ENCODE data around the gene PODNL1. TPM values are rescaled to one million over a fixed set of nuclear protein-coding genes. Genes with fewer than 3 reads are reported as not detected.

Gene PODNL1
- total RNA-seq, 1 experiment from 2014 or later = 6.4 TPM

DNA sequence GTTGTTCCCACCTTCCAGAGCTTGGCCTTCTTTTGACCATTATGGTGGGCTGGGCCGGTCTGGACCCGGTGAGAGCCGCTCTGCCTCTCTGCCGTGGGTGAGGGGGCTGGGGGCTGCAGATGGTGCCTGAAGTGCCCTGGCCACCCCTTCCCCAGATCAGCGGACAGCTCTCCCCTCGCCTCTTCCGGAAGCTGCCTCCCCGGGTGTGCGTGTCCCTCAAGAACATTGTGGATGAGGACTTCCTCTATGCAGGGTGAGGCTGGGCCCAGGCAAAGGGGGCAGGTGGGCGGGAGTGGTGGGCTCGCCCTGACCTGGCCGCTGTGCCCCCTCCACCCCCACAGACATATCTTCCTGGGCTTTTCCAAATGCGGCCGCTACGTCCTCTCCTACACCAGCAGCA is 16.0 kb upstream of the PODNL1 start:
- H3F3A ChIP-seq (ENCODE audit: insufficient read depth, low read depth) = no peaks in the 10 kb centered on the region
- 0 out of 2 replicates have a peak, but pooled peaks cover 4% of the 10 kb centered on the region for H3K36me3 ChIP-seq (ENCODE audit: low read depth)
- peaks cover 8% of the 10 kb centered on the region for H4K20me1 ChIP-seq (ENCODE audit: insufficient read depth)
- H3K4me1 ChIP-seq (replicated peaks; ENCODE audit: insufficient read depth) = peaks cover 6% of the 10 kb centered on the region
- H3K27ac ChIP-seq = no peak overlapping the region
- peaks cover 18% of the 10 kb centered on the region for H3K79me2 ChIP-seq (ENCODE audit: low read depth)
- ChIA-PET POLR2A (ENCODE audit: unreplicated experiment) (no interaction called here), CTCF (no interaction called here)
- TF ChIP-seq EZH2 (IDR thresholded peaks at IDR 0.05; ENCODE audit: low read depth) = no peak
- TF ChIP-seq, protein P1, sequence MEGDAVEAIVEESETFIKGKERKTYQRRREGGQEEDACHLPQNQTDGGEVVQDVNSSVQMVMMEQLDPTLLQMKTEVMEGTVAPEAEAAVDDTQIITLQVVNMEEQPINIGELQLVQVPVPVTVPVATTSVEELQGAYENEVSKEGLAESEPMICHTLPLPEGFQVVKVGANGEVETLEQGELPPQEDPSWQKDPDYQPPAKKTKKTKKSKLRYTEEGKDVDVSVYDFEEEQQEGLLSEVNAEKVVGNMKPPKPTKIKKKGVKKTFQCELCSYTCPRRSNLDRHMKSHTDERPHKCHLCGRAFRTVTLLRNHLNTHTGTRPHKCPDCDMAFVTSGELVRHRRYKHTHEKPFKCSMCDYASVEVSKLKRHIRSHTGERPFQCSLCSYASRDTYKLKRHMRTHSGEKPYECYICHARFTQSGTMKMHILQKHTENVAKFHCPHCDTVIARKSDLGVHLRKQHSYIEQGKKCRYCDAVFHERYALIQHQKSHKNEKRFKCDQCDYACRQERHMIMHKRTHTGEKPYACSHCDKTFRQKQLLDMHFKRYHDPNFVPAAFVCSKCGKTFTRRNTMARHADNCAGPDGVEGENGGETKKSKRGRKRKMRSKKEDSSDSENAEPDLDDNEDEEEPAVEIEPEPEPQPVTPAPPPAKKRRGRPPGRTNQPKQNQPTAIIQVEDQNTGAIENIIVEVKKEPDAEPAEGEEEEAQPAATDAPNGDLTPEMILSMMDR (conservative IDR thresholded peaks at IDR 0.05) = no peak
- H3K9me3 ChIP-seq (ENCODE audit: insufficient read depth, low read depth) = no peaks in the 10 kb centered on the region
- no peak overlapping the region for H3K4me3 ChIP-seq
- no peak for DNase-seq
- no peaks in the 10 kb centered on the region for H3K9me2 ChIP-seq (ENCODE audit: insufficient read depth)
- intact Hi-C loops (cut with micrococcal nuclease; ENCODE audit: unreplicated experiment) = no loop called here
- H2AFZ ChIP-seq = no peak overlapping the region
- no peak overlapping the region for H3K4me2 ChIP-seq
- no peaks in the 10 kb centered on the region for H3K27me3 ChIP-seq (ENCODE audit: insufficient read depth, low read depth)
- no TSS peak for BruUV-seq (replicated peaks)

DNA sequence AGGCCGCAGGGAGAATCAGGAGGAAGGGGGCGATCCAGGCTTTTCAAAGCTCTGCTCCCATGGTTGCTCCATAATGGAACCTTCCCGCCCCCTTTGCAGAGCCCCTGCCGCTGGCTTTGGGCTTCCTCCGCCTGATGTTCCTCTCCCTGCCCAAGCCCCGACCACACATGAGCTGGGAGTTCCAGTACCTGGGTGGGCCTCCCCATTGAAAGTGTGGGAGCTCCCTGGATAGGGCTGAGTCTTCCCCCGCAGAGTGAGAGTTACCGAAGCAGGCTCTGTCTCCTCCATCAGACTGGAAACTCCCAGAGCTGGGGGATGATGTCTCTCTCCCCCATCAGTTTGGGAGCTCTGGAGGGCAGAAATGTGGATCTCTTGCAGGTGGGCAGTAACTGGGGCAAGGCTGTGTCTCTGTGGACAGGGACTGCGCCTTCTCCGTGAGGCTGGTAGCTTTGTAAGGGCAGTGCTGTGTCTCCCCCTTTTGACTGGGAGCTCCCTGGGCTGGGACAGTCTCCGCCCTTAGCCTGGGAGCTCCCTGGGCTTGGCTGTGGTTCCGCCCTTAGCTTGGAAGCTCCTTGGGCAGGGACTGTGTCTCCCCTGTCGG is 14.8 kb upstream of the PODNL1 start:
- Histone ChIP-seq H2AFZ (no peak overlapping the region), H3K27ac (no peak overlapping the region)

DNA sequence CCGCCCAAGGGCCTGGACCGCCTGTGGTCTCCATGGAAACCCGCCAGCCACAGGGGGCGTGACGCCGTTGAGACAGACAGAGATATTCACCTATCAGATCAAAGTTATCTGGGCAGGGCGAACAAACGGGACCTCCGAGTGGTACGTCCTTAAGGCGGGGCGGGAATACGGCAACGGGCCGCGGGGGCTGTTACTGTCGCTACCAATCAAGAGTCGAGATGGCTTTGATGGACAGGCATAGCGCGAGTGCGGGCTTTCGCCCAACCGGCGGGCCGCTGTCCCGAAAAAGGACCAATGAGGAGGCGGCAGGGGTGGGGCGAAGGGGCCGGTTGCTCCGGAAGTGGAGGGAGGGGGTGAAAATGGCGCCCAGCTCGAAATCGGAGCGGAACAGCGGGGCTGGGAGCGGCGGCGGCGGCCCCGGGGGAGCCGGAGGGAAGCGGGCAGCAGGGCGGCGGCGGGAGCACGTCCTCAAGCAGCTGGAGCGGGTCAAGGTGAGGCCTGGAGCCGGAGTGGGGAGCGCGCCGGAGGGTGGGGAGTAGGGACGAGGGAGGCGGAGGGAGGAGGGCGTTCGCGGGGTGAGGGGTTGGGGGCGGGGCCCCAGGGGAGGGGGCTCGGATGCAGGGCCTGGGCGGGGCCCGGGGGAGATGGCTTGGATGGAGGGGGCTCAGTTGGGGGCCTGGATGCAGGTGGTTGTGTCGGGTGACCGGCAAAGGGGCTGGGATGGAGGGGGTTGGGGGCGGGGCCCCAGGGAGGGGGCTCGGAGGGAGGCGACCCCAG is 14.1 kb upstream of the PODNL1 start, which contains the start of gene DCAF15:
TSS of gene DCAF15 (plus strand) at position 356 of the 777 bp plus-strand sequence. CDS start at position 360, 4 bp downstream.
- TSS peak; percentile 25 for BruUV-seq (replicated peaks)
- H3K36me3 ChIP-seq (ENCODE audit: low read depth) = 0 out of 2 replicates have a peak, but pooled peaks cover 3% of the 10 kb centered on the region
- peak; percentile 99 for DNase-seq
- ChIA-PET CTCF (interaction anchor here (0.6 to 1.1 kb wide), 2 partner anchors 90 to 129 kb away, joined by 4 to 7 read pairs; no protein-coding TSS in a partner anchor), POLR2A (ENCODE audit: unreplicated experiment) (interaction anchor here (0.6 to 0.7 kb wide), 2 partner anchors 107 to 658 kb away, joined by 4 to 8 read pairs; no protein-coding TSS in a partner anchor)
- no peaks in the 10 kb centered on the region for H3F3A ChIP-seq (ENCODE audit: insufficient read depth, low read depth)
- peak within 1 kb of the TSS; percentile 85 for H2AFZ ChIP-seq
- peaks cover 6% of the 10 kb centered on the region for H3K4me1 ChIP-seq (replicated peaks; ENCODE audit: insufficient read depth)
- TF ChIP-seq EZH2 (IDR thresholded peaks at IDR 0.05; ENCODE audit: low read depth) = no peak
- TF ChIP-seq, protein P1 (conservative IDR thresholded peaks at IDR 0.05) = no peak
- intact Hi-C loops (cut with micrococcal nuclease; ENCODE audit: unreplicated experiment) = loop anchor here (2.0 kb wide), 2 partner anchors 60 to 72 kb away; no protein-coding TSS in a partner anchor
- peaks cover 18% of the 10 kb centered on the region for H3K79me2 ChIP-seq (ENCODE audit: low read depth)
- peaks cover 8% of the 10 kb centered on the region for H4K20me1 ChIP-seq (ENCODE audit: insufficient read depth)
- H3K4me2 ChIP-seq = peak within 1 kb of the TSS; percentile 100
- peak within 1 kb of the TSS; percentile 82 for H3K4me3 ChIP-seq
- no peaks in the 10 kb centered on the region for H3K9me3 ChIP-seq (ENCODE audit: insufficient read depth, low read depth)
- H3K9me2 ChIP-seq (ENCODE audit: insufficient read depth) = no peaks in the 10 kb centered on the region
- H3K27ac ChIP-seq = no peak within 1 kb of the TSS
- H3K27me3 ChIP-seq (ENCODE audit: insufficient read depth, low read depth) = no peaks in the 10 kb centered on the region

More for the DNA sequence above, 14.8 kb upstream of the PODNL1 start:
- DNase-seq = peak in 1 of 2 experiments; percentile 62
- Histone ChIP-seq H3K4me3 (peak overlapping the region; percentile 82), H3K9me2 (ENCODE audit: insufficient read depth) (no peaks in the 10 kb centered on the region), H3K36me3 (ENCODE audit: low read depth) (0 out of 2 replicates have a peak, but pooled peaks cover 3% of the 10 kb centered on the region), H3K27me3 (ENCODE audit: insufficient read depth, low read depth) (no peaks in the 10 kb centered on the region), H3K79me2 (ENCODE audit: low read depth) (peaks cover 18% of the 10 kb centered on the region), H4K20me1 (ENCODE audit: insufficient read depth) (peaks cover 8% of the 10 kb centered on the region), H3K4me1 (replicated peaks; ENCODE audit: insufficient read depth) (peaks cover 6% of the 10 kb centered on the region), H3K4me2 (peak overlapping the region; percentile 100), H3K9me3 (ENCODE audit: insufficient read depth, low read depth) (no peaks in the 10 kb centered on the region), H3F3A (ENCODE audit: insufficient read depth, low read depth) (no peaks in the 10 kb centered on the region)
- BruUV-seq (replicated peaks) = TSS peak; percentile 69
- ChIA-PET POLR2A (ENCODE audit: unreplicated experiment) (interaction anchor here (0.6 to 0.7 kb wide), 3 partner anchors 94 to 165 kb away, joined by 4 to 27 read pairs (median 4); no protein-coding TSS in a partner anchor), CTCF (interaction anchor here (0.6 to 1.1 kb wide), 4 partner anchors 90 to 350 kb away, joined by 3 to 7 read pairs (median 4); no protein-coding TSS in a partner anchor)
- intact Hi-C loops (cut with micrococcal nuclease; ENCODE audit: unreplicated experiment) = loop anchor here (1.0 to 2.0 kb wide), 3 partner anchors 60 to 119 kb away; partner anchors contain the start of gene MISP3
- TF ChIP-seq EZH2 (IDR thresholded peaks at IDR 0.05; ENCODE audit: low read depth) = no peak
- TF ChIP-seq, protein P1 (conservative IDR thresholded peaks at IDR 0.05) = no peak; the same call in 1 of the 2 replicates
